SK-N-SH treated with all-trans-retinoic acid at 6 μM for 48 hours (cell line): ENCODE results near the gene EPHB6.

ENCODE experiments used
- ATAC-seq: fragments of 200-7000 bp; cut with Tn5 transposase; 3 replicates; pipeline ENCODE4 v1.9.1; 2020; ENCODE audit warnings: mild to moderate bottlenecking, moderate library complexity
- ARNTL ChIP-seq: fragments of 450-650 bp; formaldehyde crosslinking; IDR thresholded peaks from 2 replicates; pipeline ENCODE4 v1.5.0; 2020; ENCODE audit warnings: low read depth, mild to moderate bottlenecking, moderate library complexity, borderline replicate concordance
- BACH2 ChIP-seq: fragments of 250-450 bp; sonication (Bioruptor Pico); IDR thresholded peaks from 2 replicates; pipeline ENCODE4 v1.9.0; 2021; ENCODE audit warnings: mild to moderate bottlenecking, borderline replicate concordance
- CSRNP3 ChIP-seq: fragments of 250-450 bp; sonication (Bioruptor Pico); IDR thresholded peaks from 2 replicates; pipeline ENCODE4 v1.5.1; 2021; ENCODE audit warnings: mild to moderate bottlenecking, moderate library complexity
- ESRRG ChIP-seq: fragments of 250-450 bp; sonication (Bioruptor Pico); IDR thresholded peaks from 2 replicates; pipeline ENCODE4 v1.6.1; 2021; ENCODE audit warnings: mild to moderate bottlenecking
- GLIS3 ChIP-seq: fragments of 250-450 bp; sonication (Bioruptor Pico); IDR thresholded peaks from 2 replicates; pipeline ENCODE4 v1.5.0; 2020; ENCODE audit warnings: mild to moderate bottlenecking, moderate library complexity
- ISL1 ChIP-seq: fragments of 250-450 bp; sonication (Bioruptor Pico); IDR thresholded peaks from 2 replicates; pipeline ENCODE4 v2.1.2; 2022; ENCODE audit warnings: mild to moderate bottlenecking, moderate library complexity
- OSR1 ChIP-seq: fragments of 250-450 bp; sonication (Bioruptor Pico); IDR thresholded peaks from 2 replicates; pipeline ENCODE4 v1.8.0; 2022; ENCODE audit warnings: moderate library complexity, mild to moderate bottlenecking, inconsistent platforms
- POU6F1 ChIP-seq: fragments of 250-450 bp; sonication (Bioruptor Pico); IDR thresholded peaks from 2 replicates; pipeline ENCODE4 v1.8.0; 2021; ENCODE audit warnings: low read depth, mild to moderate bottlenecking, moderate library complexity, borderline replicate concordance
- RARB ChIP-seq: fragments of 250-450 bp; sonication (Bioruptor Pico); IDR thresholded peaks from 2 replicates; pipeline ENCODE4 v1.8.0; 2021; ENCODE audit warnings: mild to moderate bottlenecking, moderate library complexity
- SNAI2 ChIP-seq: fragments of 250-450 bp; sonication (Bioruptor Pico); IDR thresholded peaks from 2 replicates; pipeline ENCODE4 v1.5.0; 2020; ENCODE audit warnings: mild to moderate bottlenecking, moderate library complexity
- TCF4 ChIP-seq: fragments of 250-450 bp; sonication (Bioruptor Pico); IDR thresholded peaks from 2 replicates; pipeline ENCODE4 v1.8.0; 2021; ENCODE audit warnings: mild to moderate bottlenecking, moderate library complexity, borderline replicate concordance
- TOX ChIP-seq: fragments of 250-450 bp; sonication (Bioruptor Pico); IDR thresholded peaks from 2 replicates; pipeline ENCODE4 v1.8.0; 2021; ENCODE audit warnings: mild to moderate bottlenecking, moderate library complexity, borderline replicate concordance
- TSHZ2 ChIP-seq: fragments of 250-450 bp; sonication (Bioruptor Pico); IDR thresholded peaks from 2 replicates; pipeline ENCODE4 v1.5.0; 2020; ENCODE audit warnings: mild to moderate bottlenecking, moderate library complexity
- ZC3H10 ChIP-seq: fragments of 250-450 bp; sonication (Bioruptor Pico); IDR thresholded peaks from 2 replicates; pipeline ENCODE4 v1.5.1; 2021; ENCODE audit warnings: mild to moderate bottlenecking, moderate library complexity
- ZFP3 ChIP-seq: fragments of 250-450 bp; sonication (Bioruptor Pico); IDR thresholded peaks from 2 replicates; pipeline ENCODE4 v1.5.0; 2020; ENCODE audit warnings: mild to moderate bottlenecking, moderate library complexity
- ZFP30 ChIP-seq: fragments of 450-650 bp; formaldehyde crosslinking; IDR thresholded peaks from 2 replicates; pipeline ENCODE4 v1.5.0; 2022; ENCODE audit warnings: mild to moderate bottlenecking, moderate library complexity
- ZNF565 ChIP-seq: fragments of 450-650 bp; formaldehyde crosslinking; conservative IDR thresholded peaks from 2 replicates; pipeline ENCODE4 v1.5.0; 2020; ENCODE audit warnings: low read depth, mild to moderate bottlenecking, moderate library complexity
- ZNF70 ChIP-seq: fragments of 450-650 bp; formaldehyde crosslinking; IDR thresholded peaks from 2 replicates; pipeline ENCODE4 v1.5.0; 2020; ENCODE audit warnings: mild to moderate bottlenecking, moderate library complexity
- ZNF8 ChIP-seq: fragments of 450-650 bp; formaldehyde crosslinking; IDR thresholded peaks from 2 replicates; pipeline ENCODE4 v1.5.0; 2020; ENCODE audit warnings: mild to moderate bottlenecking, moderate library complexity
- TF ChIP-seq, protein P1 (sequence below): fragments of 250-450 bp; sonication (Bioruptor Pico); IDR thresholded peaks from 2 replicates; pipeline ENCODE4 v1.8.0; 2020; ENCODE audit warnings: mild to moderate bottlenecking, moderate library complexity, borderline replicate concordance

EPHB6 gene

GRCh38 chr7:142833174-142834048 is 21.5 kb upstream of the EPHB6 start:
- no peak for ATAC-seq
- TF ChIP-seq CSRNP3 (CRISPR knock-in tag) (no peak), ZC3H10 (CRISPR knock-in tag) (no peak), BACH2 (CRISPR knock-in tag) (no peak), TCF4 (CRISPR knock-in tag) (no peak), RARB (CRISPR knock-in tag) (no peak), GLIS3 (CRISPR knock-in tag) (no peak), ZFP3 (CRISPR knock-in tag) (no peak)

DNA sequence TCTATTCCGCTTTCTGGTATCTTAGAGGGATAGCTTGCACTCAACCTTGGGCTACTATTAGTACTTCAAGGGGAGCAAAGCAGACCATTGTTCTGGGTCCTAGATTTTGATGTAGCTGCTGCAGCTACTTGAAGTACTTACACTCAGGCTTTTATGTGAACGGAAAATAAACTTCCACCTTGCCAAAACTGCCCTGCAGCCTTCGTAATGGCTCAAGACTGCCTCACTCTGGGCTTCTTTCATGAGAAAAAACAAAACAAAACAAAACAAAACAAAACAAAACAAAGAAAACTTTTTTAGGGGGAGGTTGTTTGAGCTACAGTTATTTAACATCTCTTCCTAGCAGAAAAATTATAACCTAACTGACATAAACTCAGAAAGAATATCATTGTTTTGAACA is 19.4 kb upstream of the EPHB6 start:
- TF ChIP-seq CSRNP3 (CRISPR knock-in tag) (no peak), GLIS3 (CRISPR knock-in tag) (no peak), ZNF565 (no peak), ESRRG (no peak), BACH2 (CRISPR knock-in tag) (no peak), OSR1 (CRISPR knock-in tag) (no peak), ZNF70 (CRISPR knock-in tag) (no peak), ZFP30 (CRISPR knock-in tag) (no peak), ZC3H10 (CRISPR knock-in tag) (no peak), POU6F1 (CRISPR knock-in tag) (no peak)
- TF ChIP-seq, protein P1, sequence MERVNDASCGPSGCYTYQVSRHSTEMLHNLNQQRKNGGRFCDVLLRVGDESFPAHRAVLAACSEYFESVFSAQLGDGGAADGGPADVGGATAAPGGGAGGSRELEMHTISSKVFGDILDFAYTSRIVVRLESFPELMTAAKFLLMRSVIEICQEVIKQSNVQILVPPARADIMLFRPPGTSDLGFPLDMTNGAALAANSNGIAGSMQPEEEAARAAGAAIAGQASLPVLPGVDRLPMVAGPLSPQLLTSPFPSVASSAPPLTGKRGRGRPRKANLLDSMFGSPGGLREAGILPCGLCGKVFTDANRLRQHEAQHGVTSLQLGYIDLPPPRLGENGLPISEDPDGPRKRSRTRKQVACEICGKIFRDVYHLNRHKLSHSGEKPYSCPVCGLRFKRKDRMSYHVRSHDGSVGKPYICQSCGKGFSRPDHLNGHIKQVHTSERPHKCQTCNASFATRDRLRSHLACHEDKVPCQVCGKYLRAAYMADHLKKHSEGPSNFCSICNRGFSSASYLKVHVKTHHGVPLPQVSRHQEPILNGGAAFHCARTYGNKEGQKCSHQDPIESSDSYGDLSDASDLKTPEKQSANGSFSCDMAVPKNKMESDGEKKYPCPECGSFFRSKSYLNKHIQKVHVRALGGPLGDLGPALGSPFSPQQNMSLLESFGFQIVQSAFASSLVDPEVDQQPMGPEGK (CRISPR knock-in tag) = no peak
- TF ChIP-seq, all 23 proteins: peak for 0
- no peak for ATAC-seq

GRCh38 chr7:142836426-142836825 is 18.4 kb upstream of the EPHB6 start:
- TF ChIP-seq CSRNP3 (CRISPR knock-in tag) (no peak), ISL1 (CRISPR knock-in tag) (no peak), SNAI2 (CRISPR knock-in tag) (no peak), ZNF565 (no peak), RARB (CRISPR knock-in tag) (no peak), ZNF8 (CRISPR knock-in tag) (no peak), ZNF70 (CRISPR knock-in tag) (no peak), ZFP3 (CRISPR knock-in tag) (no peak), TCF4 (CRISPR knock-in tag) (no peak), OSR1 (CRISPR knock-in tag) (no peak), ARNTL (no peak), GLIS3 (CRISPR knock-in tag) (no peak), TSHZ2 (CRISPR knock-in tag) (no peak), BACH2 (CRISPR knock-in tag) (no peak), ZFP30 (CRISPR knock-in tag) (no peak), TOX (CRISPR knock-in tag) (no peak)
- TF ChIP-seq, protein P1 (CRISPR knock-in tag) = no peak
- TF ChIP-seq, all 23 proteins: peak for 0
- ATAC-seq = no peak
